K562 (cell line): ENCODE measurements around the gene SLC27A6. TPM values are rescaled to one million over a fixed set of nuclear protein-coding genes. Genes with fewer than 3 reads are reported as not detected.

Source experiments
- CBX8 ChIP-seq: fragments of 200-600 bp; sonication (generic); IDR thresholded peaks from 2 replicates; pipeline ENCODE4 v1.6.1; 2012; ENCODE audit warnings: borderline replicate concordance, mixed run types, low read depth, mild to moderate bottlenecking, moderate library complexity, mixed read lengths, low read length, control low read depth, inconsistent platforms; ENCODE audit not compliant: poor library complexity, severe bottlenecking; ENCODE audit errors: extremely low read depth
- NFRKB ChIP-seq: fragments of 450-650 bp; IDR thresholded peaks from 2 replicates; pipeline ENCODE4 v1.6.1; 2016; ENCODE audit warnings: low read depth
- polyA plus RNA-seq, 8 experiments: library from polyadenylated mRNA; depleted of rRNA in 4 of 8; stranded (reverse) in 5 of 8; unstranded in 3 of 8; fragments of >200 nt; fragmentation: Nextera tagmentation in 2 of 8; fragmentation: Illumina TruSeq in 1 of 8; extraction: Ambion mirVana in 2 of 8; extraction: Trizol in 1 of 8; gene quantifications; 2 replicates each; pipeline versions ENCODE4 v1.2.1 to v1.2.3, GENCODE V29; 2011 to 2014; ENCODE audit warnings: inconsistent platforms in 1 of 8, missing spikeins in 1 of 8
- total RNA-seq, 7 experiments: library from RNA; depleted of rRNA in 6 of 7; stranded (reverse); fragments of >200 nt in 6 of 7; fragmentation: Illumina TruSeq in 2 of 7; extraction: Trizol in 2 of 7; gene quantifications; 2 replicates each; pipeline versions ENCODE4 v1.2.1 to v1.2.3, GENCODE V29; 2011 to 2021; ENCODE audit warnings: low replicate concordance in 1 of 7
- TF ChIP-seq, protein P1 (sequence below): fragments of 200-600 bp; sonication (generic); IDR thresholded peaks from one replicate; pipeline ENCODE4 v1.6.1; 2012; ENCODE audit warnings: mild to moderate bottlenecking, low read depth, low read length, inconsistent platforms
- TF ChIP-seq, protein P2 (sequence below): fragments of 450-650 bp; IDR thresholded peaks from 2 replicates; pipeline ENCODE4 v1.6.1; 2016; ENCODE audit warnings: missing biosample characterization, missing genetic modification characterization
- TF ChIP-seq, protein P3 (sequence below): sonication (generic); formaldehyde crosslinking; IDR thresholded peaks from 2 replicates; pipeline ENCODE4 v1.8.0; 2022; ENCODE audit warnings: mild to moderate bottlenecking, missing genetic modification reagents, borderline replicate concordance
- TF ChIP-seq, protein P4 (sequence below): fragments of 450-650 bp; conservative IDR thresholded peaks from 2 replicates; pipeline ENCODE4 v1.6.1; 2016; ENCODE audit warnings: missing genetic modification characterization, low read depth, mild to moderate bottlenecking, missing compliant biosample characterization, moderate library complexity
- TF ChIP-seq, protein P5 (sequence below): sonication (generic); formaldehyde crosslinking; IDR thresholded peaks from 2 replicates; pipeline ENCODE4 v1.8.1; 2023; ENCODE audit warnings: mild to moderate bottlenecking, missing genetic modification reagents

Gene SLC27A6
- total and polyA plus RNA-seq, 9 of the 15 experiments (the other 6 are each of a cell fraction or from before 2014, with no cell fraction given), result 0.56 to 1.9 (median 1.2) TPM

DNA sequence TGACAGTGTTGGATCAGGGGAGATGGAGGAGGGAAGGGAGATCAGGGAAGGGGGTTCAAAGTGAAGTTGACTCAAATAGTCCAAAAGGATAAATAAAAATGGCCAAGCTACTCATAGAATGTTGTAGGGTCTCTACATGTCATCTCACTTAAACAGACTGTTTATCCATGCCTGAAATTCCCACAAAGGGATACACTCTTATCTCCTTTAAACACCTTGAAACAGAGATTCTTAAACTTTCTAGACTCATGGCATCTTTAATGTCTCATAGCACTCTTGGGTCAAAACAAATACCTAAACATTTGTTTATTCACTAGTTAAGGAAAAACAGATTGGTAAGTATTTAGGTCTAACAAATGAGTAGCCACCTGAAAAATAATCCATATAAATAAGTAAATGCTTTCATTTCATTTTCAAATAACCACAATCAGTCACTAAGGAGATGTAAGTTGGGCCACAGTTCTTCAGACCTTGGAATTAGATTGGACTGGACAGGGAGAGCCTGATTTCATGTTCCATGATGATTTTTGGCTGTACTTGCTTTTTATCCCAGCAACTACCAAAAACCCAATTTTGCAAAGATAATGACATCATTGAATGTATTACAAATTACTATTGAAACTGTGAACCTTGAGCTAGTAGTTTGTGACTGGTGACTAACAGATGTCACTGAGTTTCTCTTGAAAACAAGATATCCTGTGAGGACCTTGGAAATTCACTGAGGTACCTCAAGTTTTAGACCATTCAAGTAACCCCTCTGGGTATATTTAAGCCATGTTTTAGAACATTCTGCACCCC lies 66.8 kb downstream of the SLC27A6 start (continued):
- TF ChIP-seq, protein P1, sequence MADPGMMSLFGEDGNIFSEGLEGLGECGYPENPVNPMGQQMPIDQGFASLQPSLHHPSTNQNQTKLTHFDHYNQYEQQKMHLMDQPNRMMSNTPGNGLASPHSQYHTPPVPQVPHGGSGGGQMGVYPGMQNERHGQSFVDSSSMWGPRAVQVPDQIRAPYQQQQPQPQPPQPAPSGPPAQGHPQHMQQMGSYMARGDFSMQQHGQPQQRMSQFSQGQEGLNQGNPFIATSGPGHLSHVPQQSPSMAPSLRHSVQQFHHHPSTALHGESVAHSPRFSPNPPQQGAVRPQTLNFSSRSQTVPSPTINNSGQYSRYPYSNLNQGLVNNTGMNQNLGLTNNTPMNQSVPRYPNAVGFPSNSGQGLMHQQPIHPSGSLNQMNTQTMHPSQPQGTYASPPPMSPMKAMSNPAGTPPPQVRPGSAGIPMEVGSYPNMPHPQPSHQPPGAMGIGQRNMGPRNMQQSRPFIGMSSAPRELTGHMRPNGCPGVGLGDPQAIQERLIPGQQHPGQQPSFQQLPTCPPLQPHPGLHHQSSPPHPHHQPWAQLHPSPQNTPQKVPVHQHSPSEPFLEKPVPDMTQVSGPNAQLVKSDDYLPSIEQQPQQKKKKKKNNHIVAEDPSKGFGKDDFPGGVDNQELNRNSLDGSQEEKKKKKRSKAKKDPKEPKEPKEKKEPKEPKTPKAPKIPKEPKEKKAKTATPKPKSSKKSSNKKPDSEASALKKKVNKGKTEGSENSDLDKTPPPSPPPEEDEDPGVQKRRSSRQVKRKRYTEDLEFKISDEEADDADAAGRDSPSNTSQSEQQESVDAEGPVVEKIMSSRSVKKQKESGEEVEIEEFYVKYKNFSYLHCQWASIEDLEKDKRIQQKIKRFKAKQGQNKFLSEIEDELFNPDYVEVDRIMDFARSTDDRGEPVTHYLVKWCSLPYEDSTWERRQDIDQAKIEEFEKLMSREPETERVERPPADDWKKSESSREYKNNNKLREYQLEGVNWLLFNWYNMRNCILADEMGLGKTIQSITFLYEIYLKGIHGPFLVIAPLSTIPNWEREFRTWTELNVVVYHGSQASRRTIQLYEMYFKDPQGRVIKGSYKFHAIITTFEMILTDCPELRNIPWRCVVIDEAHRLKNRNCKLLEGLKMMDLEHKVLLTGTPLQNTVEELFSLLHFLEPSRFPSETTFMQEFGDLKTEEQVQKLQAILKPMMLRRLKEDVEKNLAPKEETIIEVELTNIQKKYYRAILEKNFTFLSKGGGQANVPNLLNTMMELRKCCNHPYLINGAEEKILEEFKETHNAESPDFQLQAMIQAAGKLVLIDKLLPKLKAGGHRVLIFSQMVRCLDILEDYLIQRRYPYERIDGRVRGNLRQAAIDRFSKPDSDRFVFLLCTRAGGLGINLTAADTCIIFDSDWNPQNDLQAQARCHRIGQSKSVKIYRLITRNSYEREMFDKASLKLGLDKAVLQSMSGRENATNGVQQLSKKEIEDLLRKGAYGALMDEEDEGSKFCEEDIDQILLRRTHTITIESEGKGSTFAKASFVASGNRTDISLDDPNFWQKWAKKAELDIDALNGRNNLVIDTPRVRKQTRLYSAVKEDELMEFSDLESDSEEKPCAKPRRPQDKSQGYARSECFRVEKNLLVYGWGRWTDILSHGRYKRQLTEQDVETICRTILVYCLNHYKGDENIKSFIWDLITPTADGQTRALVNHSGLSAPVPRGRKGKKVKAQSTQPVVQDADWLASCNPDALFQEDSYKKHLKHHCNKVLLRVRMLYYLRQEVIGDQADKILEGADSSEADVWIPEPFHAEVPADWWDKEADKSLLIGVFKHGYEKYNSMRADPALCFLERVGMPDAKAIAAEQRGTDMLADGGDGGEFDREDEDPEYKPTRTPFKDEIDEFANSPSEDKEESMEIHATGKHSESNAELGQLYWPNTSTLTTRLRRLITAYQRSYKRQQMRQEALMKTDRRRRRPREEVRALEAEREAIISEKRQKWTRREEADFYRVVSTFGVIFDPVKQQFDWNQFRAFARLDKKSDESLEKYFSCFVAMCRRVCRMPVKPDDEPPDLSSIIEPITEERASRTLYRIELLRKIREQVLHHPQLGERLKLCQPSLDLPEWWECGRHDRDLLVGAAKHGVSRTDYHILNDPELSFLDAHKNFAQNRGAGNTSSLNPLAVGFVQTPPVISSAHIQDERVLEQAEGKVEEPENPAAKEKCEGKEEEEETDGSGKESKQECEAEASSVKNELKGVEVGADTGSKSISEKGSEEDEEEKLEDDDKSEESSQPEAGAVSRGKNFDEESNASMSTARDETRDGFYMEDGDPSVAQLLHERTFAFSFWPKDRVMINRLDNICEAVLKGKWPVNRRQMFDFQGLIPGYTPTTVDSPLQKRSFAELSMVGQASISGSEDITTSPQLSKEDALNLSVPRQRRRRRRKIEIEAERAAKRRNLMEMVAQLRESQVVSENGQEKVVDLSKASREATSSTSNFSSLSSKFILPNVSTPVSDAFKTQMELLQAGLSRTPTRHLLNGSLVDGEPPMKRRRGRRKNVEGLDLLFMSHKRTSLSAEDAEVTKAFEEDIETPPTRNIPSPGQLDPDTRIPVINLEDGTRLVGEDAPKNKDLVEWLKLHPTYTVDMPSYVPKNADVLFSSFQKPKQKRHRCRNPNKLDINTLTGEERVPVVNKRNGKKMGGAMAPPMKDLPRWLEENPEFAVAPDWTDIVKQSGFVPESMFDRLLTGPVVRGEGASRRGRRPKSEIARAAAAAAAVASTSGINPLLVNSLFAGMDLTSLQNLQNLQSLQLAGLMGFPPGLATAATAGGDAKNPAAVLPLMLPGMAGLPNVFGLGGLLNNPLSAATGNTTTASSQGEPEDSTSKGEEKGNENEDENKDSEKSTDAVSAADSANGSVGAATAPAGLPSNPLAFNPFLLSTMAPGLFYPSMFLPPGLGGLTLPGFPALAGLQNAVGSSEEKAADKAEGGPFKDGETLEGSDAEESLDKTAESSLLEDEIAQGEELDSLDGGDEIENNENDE, result no peak
- TF ChIP-seq CBX8, result no peak
- no peak for TF ChIP-seq NFRKB
- TF ChIP-seq, protein P2, sequence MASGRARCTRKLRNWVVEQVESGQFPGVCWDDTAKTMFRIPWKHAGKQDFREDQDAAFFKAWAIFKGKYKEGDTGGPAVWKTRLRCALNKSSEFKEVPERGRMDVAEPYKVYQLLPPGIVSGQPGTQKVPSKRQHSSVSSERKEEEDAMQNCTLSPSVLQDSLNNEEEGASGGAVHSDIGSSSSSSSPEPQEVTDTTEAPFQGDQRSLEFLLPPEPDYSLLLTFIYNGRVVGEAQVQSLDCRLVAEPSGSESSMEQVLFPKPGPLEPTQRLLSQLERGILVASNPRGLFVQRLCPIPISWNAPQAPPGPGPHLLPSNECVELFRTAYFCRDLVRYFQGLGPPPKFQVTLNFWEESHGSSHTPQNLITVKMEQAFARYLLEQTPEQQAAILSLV (tag), result no peak
- TF ChIP-seq, protein P3, sequence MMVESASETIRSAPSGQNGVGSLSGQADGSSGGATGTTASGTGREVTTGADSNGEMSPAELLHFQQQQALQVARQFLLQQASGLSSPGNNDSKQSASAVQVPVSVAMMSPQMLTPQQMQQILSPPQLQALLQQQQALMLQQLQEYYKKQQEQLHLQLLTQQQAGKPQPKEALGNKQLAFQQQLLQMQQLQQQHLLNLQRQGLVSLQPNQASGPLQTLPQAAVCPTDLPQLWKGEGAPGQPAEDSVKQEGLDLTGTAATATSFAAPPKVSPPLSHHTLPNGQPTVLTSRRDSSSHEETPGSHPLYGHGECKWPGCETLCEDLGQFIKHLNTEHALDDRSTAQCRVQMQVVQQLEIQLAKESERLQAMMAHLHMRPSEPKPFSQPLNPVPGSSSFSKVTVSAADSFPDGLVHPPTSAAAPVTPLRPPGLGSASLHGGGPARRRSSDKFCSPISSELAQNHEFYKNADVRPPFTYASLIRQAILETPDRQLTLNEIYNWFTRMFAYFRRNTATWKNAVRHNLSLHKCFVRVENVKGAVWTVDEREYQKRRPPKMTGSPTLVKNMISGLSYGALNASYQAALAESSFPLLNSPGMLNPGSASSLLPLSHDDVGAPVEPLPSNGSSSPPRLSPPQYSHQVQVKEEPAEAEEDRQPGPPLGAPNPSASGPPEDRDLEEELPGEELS, result no peak
- TF ChIP-seq, protein P4, sequence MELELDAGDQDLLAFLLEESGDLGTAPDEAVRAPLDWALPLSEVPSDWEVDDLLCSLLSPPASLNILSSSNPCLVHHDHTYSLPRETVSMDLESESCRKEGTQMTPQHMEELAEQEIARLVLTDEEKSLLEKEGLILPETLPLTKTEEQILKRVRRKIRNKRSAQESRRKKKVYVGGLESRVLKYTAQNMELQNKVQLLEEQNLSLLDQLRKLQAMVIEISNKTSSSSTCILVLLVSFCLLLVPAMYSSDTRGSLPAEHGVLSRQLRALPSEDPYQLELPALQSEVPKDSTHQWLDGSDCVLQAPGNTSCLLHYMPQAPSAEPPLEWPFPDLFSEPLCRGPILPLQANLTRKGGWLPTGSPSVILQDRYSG (tag), result no peak
- TF ChIP-seq, protein P5, sequence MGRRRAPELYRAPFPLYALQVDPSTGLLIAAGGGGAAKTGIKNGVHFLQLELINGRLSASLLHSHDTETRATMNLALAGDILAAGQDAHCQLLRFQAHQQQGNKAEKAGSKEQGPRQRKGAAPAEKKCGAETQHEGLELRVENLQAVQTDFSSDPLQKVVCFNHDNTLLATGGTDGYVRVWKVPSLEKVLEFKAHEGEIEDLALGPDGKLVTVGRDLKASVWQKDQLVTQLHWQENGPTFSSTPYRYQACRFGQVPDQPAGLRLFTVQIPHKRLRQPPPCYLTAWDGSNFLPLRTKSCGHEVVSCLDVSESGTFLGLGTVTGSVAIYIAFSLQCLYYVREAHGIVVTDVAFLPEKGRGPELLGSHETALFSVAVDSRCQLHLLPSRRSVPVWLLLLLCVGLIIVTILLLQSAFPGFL, result no peak
